Measurements from ENCODE around the gene ZNF329.

DNA sequence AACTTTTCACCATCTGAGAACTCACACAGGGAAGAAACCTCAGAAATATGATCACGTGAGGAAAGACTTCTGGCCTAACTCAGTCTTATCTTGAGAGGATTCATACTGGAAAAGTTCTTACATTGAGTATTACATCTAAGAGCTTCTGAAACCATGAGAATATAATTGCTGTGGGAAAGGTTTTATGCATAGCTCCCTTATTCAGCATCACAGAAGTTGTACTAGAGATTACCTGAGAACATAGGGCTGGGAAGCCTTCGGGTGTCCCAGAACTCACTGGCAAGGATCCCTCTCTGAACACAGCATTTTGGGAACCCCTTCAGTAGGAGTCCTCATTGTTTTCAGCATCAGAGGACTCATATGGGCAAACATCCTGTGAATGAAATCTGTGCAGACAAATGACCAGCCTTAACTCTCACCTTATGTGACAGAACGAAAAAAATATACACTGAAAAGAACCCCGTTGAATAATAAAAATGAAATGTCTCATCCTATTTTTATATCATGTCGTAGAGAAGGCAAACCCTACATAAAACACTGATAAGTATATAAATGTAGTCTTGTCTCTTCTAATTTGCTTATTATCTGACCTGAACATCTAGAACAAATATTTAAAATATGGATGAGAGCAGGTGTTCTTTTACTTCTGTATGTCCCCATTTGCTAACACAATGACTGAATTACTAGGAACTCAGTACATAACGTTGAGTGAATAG is 46.5 kb upstream of the ZNF329 start:
- TF ChIP-seq, protein P1, sequence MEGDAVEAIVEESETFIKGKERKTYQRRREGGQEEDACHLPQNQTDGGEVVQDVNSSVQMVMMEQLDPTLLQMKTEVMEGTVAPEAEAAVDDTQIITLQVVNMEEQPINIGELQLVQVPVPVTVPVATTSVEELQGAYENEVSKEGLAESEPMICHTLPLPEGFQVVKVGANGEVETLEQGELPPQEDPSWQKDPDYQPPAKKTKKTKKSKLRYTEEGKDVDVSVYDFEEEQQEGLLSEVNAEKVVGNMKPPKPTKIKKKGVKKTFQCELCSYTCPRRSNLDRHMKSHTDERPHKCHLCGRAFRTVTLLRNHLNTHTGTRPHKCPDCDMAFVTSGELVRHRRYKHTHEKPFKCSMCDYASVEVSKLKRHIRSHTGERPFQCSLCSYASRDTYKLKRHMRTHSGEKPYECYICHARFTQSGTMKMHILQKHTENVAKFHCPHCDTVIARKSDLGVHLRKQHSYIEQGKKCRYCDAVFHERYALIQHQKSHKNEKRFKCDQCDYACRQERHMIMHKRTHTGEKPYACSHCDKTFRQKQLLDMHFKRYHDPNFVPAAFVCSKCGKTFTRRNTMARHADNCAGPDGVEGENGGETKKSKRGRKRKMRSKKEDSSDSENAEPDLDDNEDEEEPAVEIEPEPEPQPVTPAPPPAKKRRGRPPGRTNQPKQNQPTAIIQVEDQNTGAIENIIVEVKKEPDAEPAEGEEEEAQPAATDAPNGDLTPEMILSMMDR (IDR thresholded peaks at IDR 0.05 in 2 of 3, conservative IDR thresholded peaks at IDR 0.05 in 1 of 3; ENCODE audit: borderline replicate concordance in 1 of 3, insufficient read depth in 1 of 3, low read depth in 2 of 3, low read length in 2 of 3) = no peak
- TF ChIP-seq RAD21 (IDR thresholded peaks at IDR 0.05; ENCODE audit: low read depth) (no peak), CBX3 (IDR thresholded peaks at IDR 0.05; ENCODE audit: low read depth) (no peak)
